GM18867 (cell line): ENCODE measurements around the gene XPO6.
A peak's percentile ranks its signal among the peaks of the same experiment; 100 is the strongest.
"Not testable (repeated sequence)": the region's sequence is repeated elsewhere in the genome, so short reads cannot be mapped to it uniquely, and the experiment has no call there.

Experiments
- ATAC-seq: cut with Tn5 transposase; IDR thresholded peaks from one replicate; pipeline ENCODE4 v1.9.1; 2021; ENCODE audit warnings: mild to moderate bottlenecking, moderate library complexity; ENCODE audit not compliant: unreplicated experiment

Gene XPO6

DNA sequence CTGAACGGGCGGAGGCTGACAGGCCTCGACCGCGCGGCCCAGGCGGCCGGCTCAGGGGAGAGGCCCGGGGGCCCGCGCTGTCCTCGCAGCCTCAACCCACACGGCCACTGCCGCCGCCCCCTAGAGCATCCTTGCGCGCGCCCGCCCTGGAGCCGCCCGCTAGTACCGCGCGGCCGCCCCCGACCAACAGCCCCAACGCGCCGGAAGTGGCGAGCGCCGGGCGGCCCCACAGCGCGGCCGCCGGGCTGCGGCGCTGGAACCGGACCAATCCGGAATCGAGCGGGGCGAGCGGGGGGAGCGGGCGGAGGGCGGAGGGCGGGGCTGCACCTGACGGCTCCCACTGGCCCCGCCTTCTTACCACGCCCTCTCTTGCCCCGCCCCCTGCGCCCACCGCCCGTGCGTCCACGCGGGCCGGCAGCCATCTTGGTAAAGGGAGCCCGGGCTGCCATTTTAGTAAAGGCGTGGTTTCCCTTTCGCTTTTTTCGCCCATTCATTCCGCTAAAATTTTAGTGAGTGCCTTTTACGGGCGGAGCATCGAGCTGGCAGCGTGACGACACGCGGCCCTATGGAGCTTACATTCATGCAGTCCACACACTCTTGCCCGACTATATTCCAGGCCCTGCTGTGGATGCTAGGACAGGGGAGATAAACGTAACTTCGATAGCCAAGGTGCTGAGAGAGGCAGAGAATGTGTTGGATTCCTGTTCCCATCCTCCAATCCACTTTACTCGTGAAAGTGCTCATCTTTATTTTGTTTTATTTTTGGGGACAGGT is at the start of gene XPO6:
Gene XPO6 (minus strand): TSS at position 208 of the 774 bp plus-strand sequence. CDS start 597 bp downstream, outside the sequence.
- peak; percentile 83 for ATAC-seq

GRCh38 chr16:28260193-28260592 is 48.4 kb upstream of the XPO6 start:
- ATAC-seq, result no peak

- ATAC-seq, result no peak
These were observed 48.0 kb upstream of the XPO6 start for GRCh38 chr16:28259781-28260150.

DNA sequence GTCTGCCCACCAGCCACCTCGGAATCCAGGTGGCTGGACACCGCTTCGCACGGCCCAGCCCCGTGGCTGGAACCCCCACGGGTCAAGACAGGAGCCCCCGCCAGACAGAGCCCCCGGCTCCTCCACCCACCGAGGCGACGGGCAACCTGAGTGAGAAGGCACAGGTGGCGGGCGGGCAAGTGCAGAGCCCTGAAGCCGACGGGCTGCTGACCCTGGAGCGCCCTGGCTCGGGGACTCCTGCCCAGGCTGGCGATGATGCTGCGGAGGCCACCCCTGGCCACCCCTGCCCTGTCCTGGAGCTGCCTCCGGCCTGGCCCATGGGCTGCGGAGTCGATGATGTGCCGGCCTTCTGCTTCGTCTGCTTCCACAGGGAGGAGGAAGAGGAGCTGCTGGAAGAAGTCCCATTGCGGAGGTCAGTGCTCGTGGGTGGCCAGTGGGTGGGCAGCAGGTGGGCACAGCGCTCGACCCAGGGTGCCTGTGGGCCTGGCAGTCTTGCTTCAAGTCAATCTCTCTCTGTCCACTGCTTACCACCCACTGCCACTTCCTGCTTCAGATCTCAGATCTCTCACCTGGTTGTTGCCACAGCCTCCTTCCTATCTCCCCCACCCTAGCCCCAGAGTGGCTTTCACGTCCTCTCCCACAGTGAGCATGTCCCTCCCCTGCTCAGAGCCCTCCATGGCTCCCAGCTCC is 47.5 kb upstream of the XPO6 start:
- ATAC-seq, result no peak

- ATAC-seq, result no peak
These were observed 46.8 kb upstream of the XPO6 start for GRCh38 chr16:28258567-28258966.

GRCh38 chr16:28257256-28257655 is 45.5 kb upstream of the XPO6 start:
- no peak for ATAC-seq

- ATAC-seq, result no peak
These were observed 44.1 kb upstream of the XPO6 start for GRCh38 chr16:28255838-28256237.

GRCh38 chr16:28254158-28254557 is 42.4 kb upstream of the XPO6 start:
- ATAC-seq, result no peak

- ATAC-seq, result no peak
These were observed 39.2 kb upstream of the XPO6 start for GRCh38 chr16:28250999-28251398.

GRCh38 chr16:28249483-28249882 is 37.7 kb upstream of the XPO6 start:
- ATAC-seq, result not testable (repeated sequence)

DNA sequence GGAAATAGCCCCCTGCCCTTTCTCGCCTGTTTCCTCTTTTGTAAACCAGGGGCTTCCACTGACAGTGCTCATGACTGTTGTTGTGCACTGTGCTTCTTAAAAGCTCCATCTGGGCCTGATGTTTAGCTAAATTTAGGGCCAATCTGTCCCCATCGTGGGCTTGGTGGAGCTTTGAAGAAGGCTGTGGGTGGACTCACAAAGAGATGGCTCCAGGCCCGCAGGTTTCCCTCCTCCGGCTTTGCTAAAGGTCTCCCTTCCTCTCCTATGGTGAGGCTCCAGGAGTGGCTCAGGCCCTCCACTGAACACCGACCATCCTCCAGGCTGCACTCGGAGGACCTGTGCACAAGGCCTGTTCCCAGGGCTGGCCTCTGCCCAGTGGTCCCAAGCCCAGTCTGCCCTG is 30.2 kb upstream of the XPO6 start:
- ATAC-seq, result no peak

- no peak for ATAC-seq
These were observed 26.1 kb upstream of the XPO6 start for GRCh38 chr16:28237754-28238357.

- ATAC-seq, result no peak
These were observed 20.0 kb upstream of the XPO6 start for GRCh38 chr16:28231763-28232162.

DNA sequence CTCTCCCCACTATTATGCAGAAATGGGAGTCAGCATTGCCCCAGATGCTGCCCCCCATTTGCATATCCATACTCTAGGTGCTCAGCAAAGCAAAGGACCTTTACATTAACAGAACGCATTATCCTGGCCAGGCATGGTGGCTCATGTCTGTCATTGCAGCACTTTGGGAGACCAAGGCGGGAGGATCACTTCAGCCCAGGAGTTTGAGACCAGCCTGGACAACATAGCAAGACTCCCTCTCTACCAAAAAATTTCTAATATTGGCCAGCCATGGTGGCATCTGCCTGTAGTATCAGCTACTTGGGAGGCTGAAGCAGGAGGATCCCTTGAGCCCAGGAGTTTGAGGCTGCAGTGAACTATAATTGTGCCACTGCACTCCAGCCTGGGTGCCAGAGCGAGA is 12.1 kb upstream of the XPO6 start:
- ATAC-seq, result not testable (repeated sequence)

DNA sequence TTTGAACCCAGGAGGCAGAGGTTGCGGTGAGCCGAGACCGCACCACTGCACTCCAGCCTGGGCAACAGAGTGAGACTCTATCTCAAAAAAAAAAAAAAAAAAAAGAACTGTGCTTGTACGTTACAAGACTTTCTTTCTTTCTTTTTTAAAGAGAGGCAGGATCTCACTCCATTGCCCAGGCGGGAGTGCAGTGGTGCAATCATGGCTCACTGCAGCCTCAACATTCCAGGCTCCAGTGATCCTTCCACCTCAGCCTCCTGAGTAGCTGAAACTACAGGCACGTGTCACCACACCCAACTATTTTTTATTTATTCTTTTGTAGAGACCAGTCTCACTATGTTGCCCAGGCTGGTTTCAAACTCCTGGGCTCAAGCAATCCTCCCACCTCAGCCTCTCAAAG is 8.0 kb upstream of the XPO6 start:
- not testable (repeated sequence) for ATAC-seq

DNA sequence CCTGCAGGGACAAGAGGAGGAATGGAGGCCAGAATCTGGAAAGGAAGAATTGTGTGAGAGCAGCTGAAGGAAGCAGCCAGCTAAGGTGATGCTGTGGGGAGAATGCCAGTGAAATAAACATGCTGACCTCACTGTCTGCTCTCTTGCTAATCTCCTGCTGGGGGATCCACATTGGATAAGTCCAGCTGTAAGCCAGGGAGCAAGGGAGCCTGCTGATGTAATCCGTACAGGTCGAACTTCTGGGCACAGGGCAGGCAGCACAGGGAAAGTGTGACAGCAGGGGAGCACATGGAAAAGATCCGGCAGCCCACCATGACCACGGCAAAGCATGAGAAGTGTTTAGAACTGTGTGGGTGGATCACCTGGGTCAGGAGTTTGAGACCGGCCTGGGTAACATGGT is 7.5 kb upstream of the XPO6 start:
- ATAC-seq, result no peak

DNA sequence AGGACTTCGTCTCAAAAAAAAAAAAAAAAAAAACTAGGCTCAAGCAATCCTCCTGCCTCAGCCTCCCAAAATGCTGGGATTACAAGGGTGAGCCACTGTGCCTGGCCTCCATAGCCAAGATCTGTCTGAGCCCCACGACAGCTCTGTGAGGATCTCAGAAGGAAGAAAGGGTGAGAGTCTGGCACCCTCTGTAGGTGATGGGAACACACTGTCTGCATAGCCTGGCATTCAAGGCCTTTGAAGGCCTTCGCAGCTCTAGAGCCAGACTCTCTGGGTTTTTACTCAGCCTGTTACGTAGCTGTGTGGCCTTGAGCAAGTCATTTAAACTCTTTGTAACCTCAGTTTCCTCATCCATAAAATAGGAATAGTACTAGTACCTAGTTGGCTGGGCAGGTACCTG is 6.3 kb upstream of the XPO6 start:
- peak; percentile 54 for ATAC-seq

DNA sequence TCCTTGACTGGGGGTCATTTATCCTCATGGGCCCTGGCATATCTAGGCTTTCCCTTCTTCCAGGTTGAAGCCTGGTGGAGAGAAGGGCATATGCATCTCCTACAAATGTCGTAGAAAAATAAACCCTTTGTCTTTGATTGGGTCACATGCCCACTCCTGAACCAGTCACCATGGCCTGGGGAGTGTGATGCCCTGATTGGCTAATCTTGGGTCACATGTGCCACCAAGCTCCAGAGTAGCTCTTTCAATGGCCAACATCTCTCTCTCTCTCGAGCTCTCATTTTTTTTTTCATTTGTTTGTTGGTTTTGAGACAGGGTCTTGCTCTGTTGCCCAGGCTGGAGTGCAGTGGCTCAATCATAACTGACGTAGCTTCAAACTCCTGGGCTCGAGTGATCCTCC is 5.6 kb upstream of the XPO6 start:
- ATAC-seq, result no peak

DNA sequence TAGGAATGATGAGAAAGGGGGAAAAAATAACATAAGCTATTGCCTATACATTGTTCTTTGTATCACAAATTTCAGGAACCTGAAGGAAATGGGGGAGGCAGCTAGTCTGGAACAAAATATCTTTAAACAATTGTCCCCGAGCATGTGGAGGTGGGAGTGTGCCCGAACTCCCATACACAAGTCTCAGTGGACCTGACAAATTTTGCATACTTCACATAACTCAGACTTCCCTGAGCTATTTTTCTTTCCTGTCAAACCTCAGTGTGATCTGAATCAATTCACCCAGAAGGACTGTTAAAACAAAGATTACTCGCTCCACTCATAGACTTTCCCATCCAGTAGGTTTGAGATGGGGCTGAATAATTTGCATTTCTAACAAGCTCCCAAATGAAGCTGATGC is 1.6 kb upstream of the XPO6 start:
- no peak for ATAC-seq

DNA sequence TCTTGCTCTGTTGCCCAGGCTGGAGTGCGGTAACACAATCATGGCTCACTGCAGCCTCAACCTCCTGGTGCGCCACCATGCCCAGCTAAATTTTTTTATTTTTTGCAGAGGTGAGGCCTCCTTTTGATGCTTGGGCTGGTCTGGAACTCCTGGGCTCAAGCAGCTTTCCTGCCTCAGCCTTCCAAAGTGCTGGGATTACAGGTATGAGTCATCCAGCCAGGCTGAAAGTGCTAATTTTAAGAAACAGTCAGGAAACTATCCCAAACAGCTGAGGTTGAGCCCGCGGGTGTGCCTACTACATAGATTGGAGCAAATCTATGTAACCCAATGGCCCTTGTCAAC is 738 bp upstream of the XPO6 start:
- no peak for ATAC-seq

DNA sequence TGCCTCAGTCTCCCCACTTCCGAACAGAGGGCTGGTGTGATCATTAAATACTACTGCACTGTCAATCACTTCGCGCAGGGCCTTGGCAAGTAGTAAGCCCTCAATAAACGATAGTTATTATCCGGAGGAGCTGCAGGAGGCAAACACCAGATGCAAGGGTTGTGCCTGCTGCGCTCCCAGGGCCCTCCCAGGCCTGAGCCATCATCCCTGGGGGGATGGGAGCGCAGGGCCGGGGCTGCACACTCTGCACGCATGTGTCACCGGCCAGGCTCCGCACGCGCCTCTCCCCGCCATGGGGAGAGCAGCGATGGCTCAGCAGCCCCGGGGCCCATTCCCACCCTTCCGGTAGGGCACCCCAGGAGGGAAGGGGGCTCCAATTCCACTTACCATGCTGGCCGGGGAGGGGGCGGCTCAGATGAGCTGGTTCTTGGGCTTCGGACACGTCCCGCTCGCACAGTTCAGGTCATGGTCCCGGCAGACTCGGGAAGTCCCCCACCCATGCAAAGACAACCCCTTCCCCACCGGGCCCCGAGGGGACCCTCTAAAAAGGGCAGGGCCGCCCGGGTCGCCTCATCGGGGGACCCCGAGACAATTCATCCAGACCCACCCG is 681 bp downstream of the XPO6 start:
- peak; percentile 35 for ATAC-seq

DNA sequence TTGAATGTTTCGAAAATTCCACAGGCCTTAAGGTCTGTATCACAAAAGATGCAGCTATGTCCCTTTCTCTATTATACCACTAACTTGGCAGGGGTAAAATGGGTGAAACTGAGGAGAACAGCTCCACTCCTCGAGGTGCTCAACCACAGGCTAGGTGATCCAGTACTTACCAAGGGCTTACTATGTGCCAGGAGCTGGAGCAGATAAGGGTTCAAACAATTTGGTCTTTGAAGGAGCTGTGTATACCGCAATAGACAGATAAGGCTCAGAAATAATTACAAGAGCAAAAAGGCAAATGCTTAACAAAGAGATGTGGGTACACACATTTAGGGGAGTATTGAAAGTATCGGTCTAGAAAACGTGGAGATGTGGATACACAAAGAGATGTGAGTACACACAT is 1.5 kb downstream of the XPO6 start:
- no peak for ATAC-seq
